LNCAP (cell line): Measurements from ENCODE around the gene PRKACB.

ENCODE experiments used
- TF ChIP-seq, protein P1 (sequence below): fragments of 450-650 bp; IDR thresholded peaks from 2 replicates; pipeline ENCODE4 v1.5.1; 2017; ENCODE audit warnings: mild to moderate bottlenecking

PRKACB gene

DNA sequence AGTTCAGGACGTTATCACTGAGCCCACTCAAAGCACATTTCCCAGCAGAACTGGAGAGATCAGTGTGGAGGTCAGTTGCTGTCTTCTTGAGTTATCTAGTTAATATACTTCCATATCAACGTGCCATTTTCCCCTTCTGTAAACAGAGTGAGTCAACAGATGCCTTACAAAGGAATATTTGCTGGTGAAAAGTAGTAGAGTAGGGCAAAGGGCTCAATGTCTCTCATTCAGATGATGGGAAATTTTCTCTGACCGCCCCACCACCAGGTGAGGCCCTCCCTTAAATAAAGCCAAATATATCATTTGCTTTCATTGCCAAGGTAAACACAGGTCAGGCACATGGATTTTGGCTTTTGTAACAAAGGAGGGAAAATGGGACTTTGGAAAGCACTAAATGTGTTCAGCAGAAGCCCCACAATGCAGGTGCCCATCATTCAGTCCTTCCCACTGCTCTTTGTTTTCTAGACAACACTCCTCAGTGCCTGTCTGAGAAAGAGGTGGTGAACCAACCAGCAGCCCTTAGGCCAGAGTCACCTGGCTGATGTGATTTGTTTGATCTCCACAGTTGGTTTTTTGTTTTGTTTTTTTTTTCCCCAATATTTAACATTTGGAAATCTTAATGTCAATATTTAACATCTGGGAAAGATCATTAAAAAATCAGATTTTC lies 116.9 kb downstream of the PRKACB start:
- TF ChIP-seq, protein P1, sequence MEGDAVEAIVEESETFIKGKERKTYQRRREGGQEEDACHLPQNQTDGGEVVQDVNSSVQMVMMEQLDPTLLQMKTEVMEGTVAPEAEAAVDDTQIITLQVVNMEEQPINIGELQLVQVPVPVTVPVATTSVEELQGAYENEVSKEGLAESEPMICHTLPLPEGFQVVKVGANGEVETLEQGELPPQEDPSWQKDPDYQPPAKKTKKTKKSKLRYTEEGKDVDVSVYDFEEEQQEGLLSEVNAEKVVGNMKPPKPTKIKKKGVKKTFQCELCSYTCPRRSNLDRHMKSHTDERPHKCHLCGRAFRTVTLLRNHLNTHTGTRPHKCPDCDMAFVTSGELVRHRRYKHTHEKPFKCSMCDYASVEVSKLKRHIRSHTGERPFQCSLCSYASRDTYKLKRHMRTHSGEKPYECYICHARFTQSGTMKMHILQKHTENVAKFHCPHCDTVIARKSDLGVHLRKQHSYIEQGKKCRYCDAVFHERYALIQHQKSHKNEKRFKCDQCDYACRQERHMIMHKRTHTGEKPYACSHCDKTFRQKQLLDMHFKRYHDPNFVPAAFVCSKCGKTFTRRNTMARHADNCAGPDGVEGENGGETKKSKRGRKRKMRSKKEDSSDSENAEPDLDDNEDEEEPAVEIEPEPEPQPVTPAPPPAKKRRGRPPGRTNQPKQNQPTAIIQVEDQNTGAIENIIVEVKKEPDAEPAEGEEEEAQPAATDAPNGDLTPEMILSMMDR = no peak

DNA sequence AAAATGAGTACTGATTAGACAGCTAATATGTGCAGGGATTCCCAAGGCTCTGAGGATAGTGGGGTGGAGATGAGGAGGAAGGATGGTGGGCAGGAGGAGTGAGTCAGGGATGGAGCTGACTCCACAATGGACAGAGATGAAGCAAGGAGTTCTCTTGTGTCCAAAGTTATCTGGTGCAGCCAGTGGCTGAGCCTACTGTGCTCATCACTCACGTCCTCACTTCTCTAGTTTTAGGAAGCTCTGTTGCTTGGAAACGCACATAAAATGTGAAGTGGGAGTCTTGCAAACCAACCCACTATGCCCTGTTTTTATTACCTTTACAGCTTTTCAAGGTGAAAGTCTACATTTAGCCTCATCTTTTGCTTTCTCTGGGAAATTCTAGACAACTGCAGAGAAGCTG lies 120.9 kb downstream of the PRKACB start:
- TF ChIP-seq, protein P1 = no peak

DNA sequence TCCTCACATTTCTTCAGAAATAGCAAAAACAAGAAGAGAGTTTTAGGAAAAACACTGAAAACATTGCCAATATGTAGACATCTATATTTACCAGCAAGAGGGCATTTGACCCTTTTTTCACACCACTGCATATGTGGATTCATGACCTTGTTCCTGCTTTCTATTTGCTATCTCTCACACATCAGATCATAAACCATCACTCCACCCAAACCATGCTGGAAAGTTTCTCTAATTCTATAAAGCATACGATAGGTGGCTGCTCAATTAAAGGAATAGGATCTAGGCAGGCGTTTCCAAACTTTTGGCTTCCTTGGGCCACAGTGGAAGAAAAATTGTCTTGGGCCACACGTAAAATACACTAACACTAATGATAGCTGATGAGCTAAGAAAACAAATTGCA lies 121.8 kb downstream of the PRKACB start:
- TF ChIP-seq, protein P1 = no peak

DNA sequence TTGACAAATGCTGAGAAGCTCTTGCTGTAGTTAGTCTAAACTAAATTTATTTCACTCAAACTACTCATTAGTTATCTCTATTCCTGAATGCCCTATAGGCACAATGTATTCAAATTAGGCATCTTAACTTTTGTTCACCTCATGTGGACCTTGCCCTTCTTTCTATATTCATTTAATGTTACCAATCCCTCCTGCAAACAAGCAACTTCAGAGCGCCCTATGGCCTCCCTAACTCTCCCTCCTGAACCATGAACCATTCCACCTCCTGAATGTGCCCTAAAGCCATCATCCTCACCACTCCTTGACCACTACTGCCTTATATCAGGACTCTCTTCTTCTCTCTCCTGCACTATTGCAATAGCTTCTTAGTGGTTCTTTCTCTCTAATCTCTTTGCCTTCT lies 122.7 kb downstream of the PRKACB start:
- TF ChIP-seq, protein P1 = no peak

DNA sequence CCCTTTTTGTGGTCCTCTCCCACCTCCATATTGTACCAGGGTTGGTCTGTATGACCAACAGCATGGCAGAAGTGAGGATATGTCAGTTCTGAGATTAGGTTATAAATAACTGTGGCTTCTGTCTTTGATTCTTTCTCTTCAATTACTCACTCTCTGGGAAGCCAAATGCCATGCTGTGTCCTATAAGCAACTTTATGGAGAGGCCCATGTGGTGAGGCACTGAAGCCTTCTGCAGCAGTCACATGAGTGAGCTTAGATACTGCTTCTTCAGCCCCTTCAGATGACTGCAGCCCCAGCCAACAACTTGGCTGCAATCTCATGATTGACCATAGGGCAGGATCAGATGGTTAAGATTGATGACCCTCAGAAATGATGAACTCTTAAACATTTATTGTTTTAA lies 123.4 kb downstream of the PRKACB start:
- TF ChIP-seq, protein P1 = no peak

DNA sequence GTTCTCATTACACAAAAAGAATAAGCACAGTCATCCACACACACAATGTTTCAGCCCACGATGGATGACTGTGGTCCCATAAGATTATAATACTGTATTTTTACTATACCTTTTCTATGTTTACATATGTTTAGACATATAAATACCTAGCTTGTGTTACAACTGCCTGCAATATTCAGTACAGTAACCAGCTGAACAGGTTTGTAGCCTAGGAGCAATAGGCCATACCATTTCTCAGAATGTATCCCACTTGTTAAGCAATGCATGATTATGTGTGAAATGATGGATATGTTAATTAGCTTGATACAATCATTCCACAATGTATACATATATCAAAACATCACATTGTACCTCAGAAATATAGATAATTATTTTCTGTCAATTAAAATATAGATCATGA lies 124.3 kb downstream of the PRKACB start:
- TF ChIP-seq, protein P1 = no peak

DNA sequence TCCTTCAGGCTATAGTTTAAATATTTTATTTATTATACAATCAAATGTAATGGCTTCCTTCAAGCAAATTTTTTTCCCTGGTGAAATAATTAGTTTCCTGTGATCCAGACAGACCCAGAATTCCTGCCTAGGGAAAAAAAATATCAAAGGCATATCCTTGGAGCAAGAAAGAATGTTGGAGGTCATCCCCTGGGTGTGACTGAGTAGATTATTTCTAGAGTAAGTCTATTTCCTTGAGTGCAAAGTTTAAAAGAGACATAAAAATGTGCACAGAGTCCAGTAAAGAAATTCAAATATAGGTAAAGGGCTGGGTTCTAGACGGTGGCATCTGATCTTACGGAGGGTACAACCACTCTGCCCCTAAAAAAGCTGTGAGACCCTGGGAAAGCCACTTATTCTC lies 125.2 kb downstream of the PRKACB start:
- TF ChIP-seq, protein P1 = no peak
